ENCODE data around the gene NCKAP5. TPM values are rescaled to one million over a fixed set of nuclear protein-coding genes. Genes with fewer than 3 reads are reported as not detected.
"Not testable (repeated sequence)": the region's sequence is repeated elsewhere in the genome, so short reads cannot be mapped to it uniquely, and the experiment has no call there.

Gene NCKAP5
- total and polyA plus RNA-seq, 2 donors (not counting 1 experiment from before 2014, with no cell fraction given): not detected

DNA sequence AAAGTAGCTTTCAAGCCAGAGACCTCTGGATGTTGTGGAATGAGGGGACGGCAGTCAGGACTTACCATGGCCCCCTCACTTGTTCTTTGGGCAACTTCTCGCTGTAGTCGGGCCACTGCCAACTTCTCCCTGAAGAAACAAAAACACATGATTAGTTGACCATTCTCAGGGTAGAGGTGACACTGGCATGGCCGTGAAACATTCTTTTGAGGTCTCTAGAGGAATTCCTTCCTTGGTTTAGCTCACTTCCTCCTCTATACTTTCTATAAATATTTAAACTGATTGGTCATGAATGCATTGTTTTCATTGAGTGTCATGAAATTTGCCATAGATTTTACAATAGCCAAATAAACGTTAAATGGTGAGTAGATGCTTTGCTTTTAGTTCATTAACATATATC lies 354.6 kb downstream of the NCKAP5 start:
- Mint-ChIP-seq H3K9me3 (ENCODE audit: insufficient read depth) (peaks cover 2% of the 10 kb centered on the region), H3K27me3 (peaks cover 3% of the 10 kb centered on the region), H3K4me1 (no peaks in the 10 kb centered on the region), H3K4me3 (no peak overlapping the region), H3K27ac (no peak overlapping the region)
- no peaks in the 10 kb centered on the region for H3K4me1 ChIP-seq (ENCODE audit: control insufficient read depth in 2 of 2, insufficient read depth in 2 of 2, low read length in 2 of 2)
- ChIA-PET POLR2A (no interaction called here), CTCF (no interaction called here)
- no peaks in the 10 kb centered on the region for H3K36me3 ChIP-seq (replicated peaks in 1 of 2; ENCODE audit: control extremely low read depth in 1 of 2, control insufficient read depth in 1 of 2, extremely low read depth in 1 of 2, insufficient read depth in 2 of 2, low read length in 1 of 2)
- H2AFZ ChIP-seq (ENCODE audit: insufficient read depth, low read depth, low read length, poor library complexity, severe bottlenecking): no peak overlapping the region
- intact Hi-C loops (cut with micrococcal nuclease): no loop called here
- H3K9ac ChIP-seq (ENCODE audit: low read length): no peak overlapping the region
- WGBS (ENCODE audit: insufficient coverage): 80% methylated on average over 1 of the region's 5 CpGs
- H3K4me3 ChIP-seq (ENCODE audit: control extremely low read depth in 1 of 5, extremely low read depth in 1 of 5, insufficient read depth in 1 of 5, low read depth in 2 of 5, low read length in 4 of 5): no peak overlapping the region
- H3K27me3 ChIP-seq (replicated peaks in 1 of 4; ENCODE audit: control extremely low read depth in 1 of 4, control insufficient read depth in 3 of 4, insufficient read depth in 4 of 4, low read length in 3 of 4): no peaks in the 10 kb centered on the region
- no peaks in the 10 kb centered on the region for H4K20me1 ChIP-seq (ENCODE audit: control insufficient read depth, insufficient read depth, low read length, poor library complexity, severe bottlenecking)
- peaks cover 0 to 3% (median 0%) of the 10 kb centered on the region in 3 donors for H3K9me3 ChIP-seq (ENCODE audit: control extremely low read depth in 1 of 3, control insufficient read depth in 2 of 3, insufficient read depth in 1 of 3, low read length in 2 of 3)
- no peak overlapping the region for H3K4me2 ChIP-seq (replicated peaks; ENCODE audit: low read depth, low read length, poor library complexity, severe bottlenecking)
- DNase-seq (no peak), ATAC-seq (ENCODE audit: low read depth) (no peak)
- no peak overlapping the region for H3K27ac ChIP-seq (ENCODE audit: low read length in 2 of 2)
- TF ChIP-seq, protein P1, sequence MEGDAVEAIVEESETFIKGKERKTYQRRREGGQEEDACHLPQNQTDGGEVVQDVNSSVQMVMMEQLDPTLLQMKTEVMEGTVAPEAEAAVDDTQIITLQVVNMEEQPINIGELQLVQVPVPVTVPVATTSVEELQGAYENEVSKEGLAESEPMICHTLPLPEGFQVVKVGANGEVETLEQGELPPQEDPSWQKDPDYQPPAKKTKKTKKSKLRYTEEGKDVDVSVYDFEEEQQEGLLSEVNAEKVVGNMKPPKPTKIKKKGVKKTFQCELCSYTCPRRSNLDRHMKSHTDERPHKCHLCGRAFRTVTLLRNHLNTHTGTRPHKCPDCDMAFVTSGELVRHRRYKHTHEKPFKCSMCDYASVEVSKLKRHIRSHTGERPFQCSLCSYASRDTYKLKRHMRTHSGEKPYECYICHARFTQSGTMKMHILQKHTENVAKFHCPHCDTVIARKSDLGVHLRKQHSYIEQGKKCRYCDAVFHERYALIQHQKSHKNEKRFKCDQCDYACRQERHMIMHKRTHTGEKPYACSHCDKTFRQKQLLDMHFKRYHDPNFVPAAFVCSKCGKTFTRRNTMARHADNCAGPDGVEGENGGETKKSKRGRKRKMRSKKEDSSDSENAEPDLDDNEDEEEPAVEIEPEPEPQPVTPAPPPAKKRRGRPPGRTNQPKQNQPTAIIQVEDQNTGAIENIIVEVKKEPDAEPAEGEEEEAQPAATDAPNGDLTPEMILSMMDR (IDR thresholded peaks at IDR 0.05): no peak
- TF ChIP-seq EZH2 (IDR thresholded peaks at IDR 0.05; ENCODE audit: borderline replicate concordance, insufficient read depth, low read depth, low read length, poor library complexity, severe bottlenecking): no peak
- H3K79me2 ChIP-seq (ENCODE audit: control insufficient read depth, insufficient read depth, low read length): no peaks in the 10 kb centered on the region

DNA sequence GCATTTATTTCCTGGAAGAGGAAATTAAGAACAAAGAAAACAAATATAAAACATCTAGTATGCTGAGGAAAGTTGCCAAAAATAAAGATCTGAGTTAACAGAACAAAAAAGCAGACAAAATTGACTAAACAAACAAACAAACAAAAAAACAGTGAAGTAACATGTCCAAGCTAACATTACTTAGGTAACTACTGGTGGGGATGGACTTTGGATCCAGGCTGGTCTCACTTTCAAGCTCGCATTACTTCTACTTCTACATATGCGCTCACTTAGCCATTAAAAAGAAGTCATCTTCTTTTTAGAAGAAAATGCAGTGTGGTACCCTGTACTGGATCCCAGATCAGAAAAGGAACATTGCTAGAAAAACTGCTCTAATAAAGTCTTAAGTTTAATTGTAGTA lies 358.9 kb downstream of the NCKAP5 start:
- H3K4me2 ChIP-seq (replicated peaks; ENCODE audit: low read depth, low read length, poor library complexity, severe bottlenecking): no peak overlapping the region
- H3K4me3 Mint-ChIP-seq: no peak overlapping the region
- intact Hi-C loops (cut with micrococcal nuclease): no loop called here
- H3K4me1 ChIP-seq (ENCODE audit: control insufficient read depth in 2 of 2, insufficient read depth in 2 of 2, low read length in 2 of 2): no peaks in the 10 kb centered on the region
- H2AFZ ChIP-seq (ENCODE audit: insufficient read depth, low read depth, low read length, poor library complexity, severe bottlenecking): no peak overlapping the region
- TF ChIP-seq EZH2 (IDR thresholded peaks at IDR 0.05; ENCODE audit: borderline replicate concordance, insufficient read depth, low read depth, low read length, poor library complexity, severe bottlenecking): no peak
- TF ChIP-seq, protein P1 (IDR thresholded peaks at IDR 0.05): no peak
- CTCF ChIA-PET: no interaction called here
- ATAC-seq (ENCODE audit: low read depth) (no peak), DNase-seq (no peak)
- no peaks in the 10 kb centered on the region for H4K20me1 ChIP-seq (ENCODE audit: control insufficient read depth, insufficient read depth, low read length, poor library complexity, severe bottlenecking)
- no peaks in the 10 kb centered on the region for H3K27me3 Mint-ChIP-seq
- no peaks in the 10 kb centered on the region for H3K36me3 ChIP-seq (replicated peaks in 1 of 2; ENCODE audit: control extremely low read depth in 1 of 2, control insufficient read depth in 1 of 2, extremely low read depth in 1 of 2, insufficient read depth in 2 of 2, low read length in 1 of 2)
- H3K9ac ChIP-seq (ENCODE audit: low read length): no peak overlapping the region
- POLR2A ChIA-PET: no interaction called here
- WGBS (ENCODE audit: insufficient coverage): no CpG with 5 or more reads among the region's 2 CpGs
- no peaks in the 10 kb centered on the region for H3K27me3 ChIP-seq (replicated peaks in 1 of 4; ENCODE audit: control extremely low read depth in 1 of 4, control insufficient read depth in 3 of 4, insufficient read depth in 4 of 4, low read length in 3 of 4)
- H3K27ac Mint-ChIP-seq: no peak overlapping the region
- no peaks in the 10 kb centered on the region for H3K4me1 Mint-ChIP-seq
- no peak overlapping the region for H3K27ac ChIP-seq (ENCODE audit: low read length in 2 of 2)
- no peaks in the 10 kb centered on the region for H3K9me3 Mint-ChIP-seq (ENCODE audit: insufficient read depth)
- no peak overlapping the region for H3K4me3 ChIP-seq (ENCODE audit: control extremely low read depth in 1 of 5, extremely low read depth in 1 of 5, insufficient read depth in 1 of 5, low read depth in 2 of 5, low read length in 4 of 5)
- H3K79me2 ChIP-seq (ENCODE audit: control insufficient read depth, insufficient read depth, low read length): no peaks in the 10 kb centered on the region
- peaks cover 0 to 6% (median 0%) of the 10 kb centered on the region in 3 donors for H3K9me3 ChIP-seq (ENCODE audit: control extremely low read depth in 1 of 3, control insufficient read depth in 2 of 3, insufficient read depth in 1 of 3, low read length in 2 of 3)

DNA sequence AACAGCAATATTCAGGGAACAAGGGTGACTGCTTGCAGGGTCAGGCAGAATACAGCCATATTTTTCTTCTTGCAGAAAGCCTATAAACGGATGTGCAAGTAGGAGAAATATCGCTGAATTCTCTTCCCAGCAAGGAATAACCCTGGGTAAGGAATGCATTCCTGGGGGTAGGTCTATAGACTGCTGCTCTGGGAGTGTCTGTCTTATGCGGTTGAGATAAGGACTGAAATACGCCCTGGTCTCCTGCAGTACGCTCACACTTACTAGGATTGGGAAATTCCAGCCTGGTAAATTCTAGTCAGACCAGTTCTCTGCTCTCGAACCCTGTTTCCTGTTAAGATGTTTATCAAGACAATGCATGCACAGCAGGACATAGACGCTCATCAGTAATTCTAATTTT lies 361.6 kb downstream of the NCKAP5 start:
- H3K27ac ChIP-seq (ENCODE audit: low read length in 2 of 2); H3K4me1 ChIP-seq (ENCODE audit: control insufficient read depth in 2 of 2, insufficient read depth in 2 of 2, low read length in 2 of 2); H2AFZ ChIP-seq (ENCODE audit: insufficient read depth, low read depth, low read length, poor library complexity, severe bottlenecking); POLR2A ChIA-PET; H3K9me3 ChIP-seq (ENCODE audit: control extremely low read depth in 1 of 3, control insufficient read depth in 2 of 3, insufficient read depth in 1 of 3, low read length in 2 of 3); H3K4me3 ChIP-seq (ENCODE audit: control extremely low read depth in 1 of 5, extremely low read depth in 1 of 5, insufficient read depth in 1 of 5, low read depth in 2 of 5, low read length in 4 of 5); DNase-seq; H3K27ac Mint-ChIP-seq; H3K9ac ChIP-seq (ENCODE audit: low read length); H3K4me2 ChIP-seq (replicated peaks; ENCODE audit: low read depth, low read length, poor library complexity, severe bottlenecking); H3K27me3 ChIP-seq (replicated peaks in 1 of 4; ENCODE audit: control extremely low read depth in 1 of 4, control insufficient read depth in 3 of 4, insufficient read depth in 4 of 4, low read length in 3 of 4); H3K79me2 ChIP-seq (ENCODE audit: control insufficient read depth, insufficient read depth, low read length); intact Hi-C loops (cut with micrococcal nuclease); H3K36me3 ChIP-seq (replicated peaks in 1 of 2; ENCODE audit: control extremely low read depth in 1 of 2, control insufficient read depth in 1 of 2, extremely low read depth in 1 of 2, insufficient read depth in 2 of 2, low read length in 1 of 2); H3K4me1 Mint-ChIP-seq; ATAC-seq (ENCODE audit: low read depth); CTCF ChIA-PET; H3K27me3 Mint-ChIP-seq; H3K4me3 Mint-ChIP-seq; H3K9me3 Mint-ChIP-seq (ENCODE audit: insufficient read depth); H4K20me1 ChIP-seq (ENCODE audit: control insufficient read depth, insufficient read depth, low read length, poor library complexity, severe bottlenecking): not testable (repeated sequence)
- WGBS (ENCODE audit: insufficient coverage): 82% methylated on average over 5 of the region's 7 CpGs
